ENCODE results near the gene DHX35. TPM values are rescaled to one million over a fixed set of nuclear protein-coding genes. Genes with fewer than 3 reads are reported as not detected.
A peak's percentile ranks its signal among the peaks of the same experiment; 100 is the strongest.

DHX35 gene
- total RNA-seq, 4 donors from 2014 or later: 15.5 to 75.9 (median 17.7) TPM

- H3K27me3 ChIP-seq: no peaks in the 10 kb centered on the region
- H3K4me1 ChIP-seq: peaks cover 3 to 45% (median 13%) of the 10 kb centered on the region in 4 donors
- no peak for DNase-seq
- intact Hi-C loops (cut with DNase I; ENCODE audit: low total_unique reads): no loop called here
- H3K4me3 ChIP-seq: no peak overlapping the region
- no peaks in the 10 kb centered on the region for H3K9me3 ChIP-seq
- 60 to 87% methylated on average over 1 to 3 of the region's 3 CpGs for WGBS, 2 donors (ENCODE audit: low coverage in 1 of 2)
- peaks cover 0 to 5% (median 0%) of the 10 kb centered on the region in 4 donors for H3K36me3 ChIP-seq
- in situ Hi-C loops (cut with MboI; ENCODE audit: low pct_ligation_motif_present in 1 of 4, low pct_unique_long_range_greater_than_20kb in 1 of 4, low sequenced_read_pairs in 3 of 4): no loop called here
- peak overlapping the region in 3 of 4 donors; percentile 0 to 14 (median 3) for H3K27ac ChIP-seq
- TF ChIP-seq CTCF (IDR thresholded peaks at IDR 0.05) (no peak), POLR2A (IDR thresholded peaks at IDR 0.05) (no peak), EP300 (IDR thresholded peaks at IDR 0.05; ENCODE audit: low read depth) (no peak), POLR2AphosphoS5 (IDR thresholded peaks at IDR 0.05) (no peak)
These were observed 17.7 kb downstream of the DHX35 start for GRCh38 chr20:38979842-38980241.

GRCh38 chr20:38982291-38982690 is 20.1 kb downstream of the DHX35 start:
- peaks cover 0 to 5% (median 0%) of the 10 kb centered on the region in 4 donors for H3K36me3 ChIP-seq
- no peak for DNase-seq
- no peaks in the 10 kb centered on the region for H3K9me3 ChIP-seq
- peaks cover 16 to 63% (median 34%) of the 10 kb centered on the region in 4 donors for H3K4me1 ChIP-seq
- intact Hi-C loops (cut with DNase I; ENCODE audit: low total_unique reads): no loop called here
- WGBS, 2 donors (ENCODE audit: low coverage in 1 of 2): 50 to 62% methylated on average over 1 of the region's 1 CpG
- H3K27me3 ChIP-seq: no peaks in the 10 kb centered on the region
- H3K27ac ChIP-seq: peak overlapping the region; percentile 14 to 62 (median 32)
- TF ChIP-seq EP300 (IDR thresholded peaks at IDR 0.05; ENCODE audit: low read depth): no peak
- no peak for TF ChIP-seq POLR2AphosphoS5 (IDR thresholded peaks at IDR 0.05)
- no peak for TF ChIP-seq POLR2A (IDR thresholded peaks at IDR 0.05)
- TF ChIP-seq CTCF (IDR thresholded peaks at IDR 0.05): no peak
- in situ Hi-C loops (cut with MboI; ENCODE audit: low pct_ligation_motif_present in 1 of 4, low pct_unique_long_range_greater_than_20kb in 1 of 4, low sequenced_read_pairs in 3 of 4): no loop called here
- no peak overlapping the region for H3K4me3 ChIP-seq

DNA sequence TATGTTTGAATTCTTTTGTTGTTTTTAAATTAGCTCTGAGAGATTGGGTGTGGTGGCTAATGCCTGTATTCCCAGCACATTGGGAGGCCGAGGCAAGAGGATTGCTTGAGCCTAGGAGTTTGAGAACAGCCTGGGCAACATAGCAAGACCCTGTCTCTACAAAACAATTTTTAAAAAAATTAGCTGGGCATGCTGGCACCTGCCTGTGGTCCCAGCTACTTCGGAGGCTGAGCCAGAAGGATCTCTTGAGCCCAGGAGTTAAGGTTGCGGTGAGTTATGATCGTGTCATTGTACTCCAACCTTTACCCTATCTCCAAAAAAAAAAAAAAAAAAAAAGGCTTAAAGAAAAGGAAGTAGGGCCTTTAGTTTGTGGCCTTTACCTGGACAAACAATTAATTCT is 22.9 kb downstream of the DHX35 start:
- in situ Hi-C loops (cut with MboI; ENCODE audit: low pct_ligation_motif_present in 1 of 4, low pct_unique_long_range_greater_than_20kb in 1 of 4, low sequenced_read_pairs in 3 of 4) (no loop called here), intact Hi-C loops (cut with DNase I; ENCODE audit: low total_unique reads) (no loop called here)
- no peaks in the 10 kb centered on the region for H3K27me3 ChIP-seq
- no peak for TF ChIP-seq EP300 (IDR thresholded peaks at IDR 0.05; ENCODE audit: low read depth)
- TF ChIP-seq POLR2A (IDR thresholded peaks at IDR 0.05): no peak
- no peak for TF ChIP-seq CTCF (IDR thresholded peaks at IDR 0.05)
- TF ChIP-seq POLR2AphosphoS5 (IDR thresholded peaks at IDR 0.05): no peak
- H3K36me3 ChIP-seq: no peaks in the 10 kb centered on the region
- DNase-seq: no peak
- H3K4me1 ChIP-seq: peaks cover 19 to 62% (median 34%) of the 10 kb centered on the region in 4 donors
- H3K27ac ChIP-seq: peak overlapping the region; percentile 40 to 73 (median 63)
- H3K4me3 ChIP-seq: no peak overlapping the region
- H3K9me3 ChIP-seq: no peaks in the 10 kb centered on the region
- 68% methylated on average over 4 of the region's 4 CpGs for WGBS, 2 donors (ENCODE audit: low coverage in 1 of 2)

GRCh38 chr20:38985603-38986170 is 23.5 kb downstream of the DHX35 start:
- peaks cover 0 to 2% (median 0%) of the 10 kb centered on the region in 4 donors for H3K36me3 ChIP-seq
- no peaks in the 10 kb centered on the region for H3K27me3 ChIP-seq
- intact Hi-C loops (cut with DNase I; ENCODE audit: low total_unique reads) (no loop called here), in situ Hi-C loops (cut with MboI; ENCODE audit: low pct_ligation_motif_present in 1 of 4, low pct_unique_long_range_greater_than_20kb in 1 of 4, low sequenced_read_pairs in 3 of 4) (no loop called here)
- DNase-seq: no peak
- H3K4me1 ChIP-seq: peaks cover 19 to 60% (median 34%) of the 10 kb centered on the region in 4 donors
- TF ChIP-seq CTCF (IDR thresholded peaks at IDR 0.05): no peak
- peak; percentile 25 to 83 (median 81) for TF ChIP-seq POLR2AphosphoS5 (IDR thresholded peaks at IDR 0.05)
- no peaks in the 10 kb centered on the region for H3K9me3 ChIP-seq
- WGBS, 2 donors (ENCODE audit: low coverage in 1 of 2): 25 to 42% methylated on average over 1 of the region's 1 CpG
- peak overlapping the region; percentile 51 to 73 (median 63) for H3K27ac ChIP-seq
- H3K4me3 ChIP-seq: no peak overlapping the region
